GM18867 (cell line): ENCODE results near the gene GINS1.

Experiments
- ATAC-seq: cut with Tn5 transposase; IDR thresholded peaks from one replicate; pipeline ENCODE4 v1.9.1; 2021; ENCODE audit warnings: mild to moderate bottlenecking, moderate library complexity; ENCODE audit not compliant: unreplicated experiment

The GINS1 gene

GRCh38 chr20:25407311-25408169 is at the start of gene GINS1:
GINS1 (plus strand) TSS chr20:25407673; CDS start chr20:25407821, 148 bp downstream.
- ATAC-seq = peak; percentile 90

GRCh38 chr20:25360631-25361286 is 46.7 kb upstream of the GINS1 start:
- no peak for ATAC-seq

GRCh38 chr20:25361287-25361683 is 46.2 kb upstream of the GINS1 start:
- ATAC-seq = no peak

- ATAC-seq = no peak
Measured at GRCh38 chr20:25364180-25364788, 43.2 kb upstream of the GINS1 start.

GRCh38 chr20:25364879-25365699 is 42.4 kb upstream of the GINS1 start:
- no peak for ATAC-seq

- no peak for ATAC-seq
Measured at GRCh38 chr20:25368526-25368925, 38.9 kb upstream of the GINS1 start.

GRCh38 chr20:25368976-25369375 is 38.5 kb upstream of the GINS1 start:
- ATAC-seq = no peak

GRCh38 chr20:25369529-25369928 is 37.9 kb upstream of the GINS1 start:
- ATAC-seq = no peak

GRCh38 chr20:25369971-25370370 is 37.5 kb upstream of the GINS1 start:
- no peak for ATAC-seq

- no peak for ATAC-seq
Measured at GRCh38 chr20:25372584-25373336, 34.7 kb upstream of the GINS1 start.

- no peak for ATAC-seq
Measured at GRCh38 chr20:25374842-25375241, 32.6 kb upstream of the GINS1 start.

- no peak for ATAC-seq
Measured at GRCh38 chr20:25376236-25376635, 31.2 kb upstream of the GINS1 start.

GRCh38 chr20:25376886-25377285 is 30.6 kb upstream of the GINS1 start:
- no peak for ATAC-seq

- no peak for ATAC-seq
Measured at GRCh38 chr20:25378189-25378883, 29.1 kb upstream of the GINS1 start.

GRCh38 chr20:25378884-25379733 is 28.4 kb upstream of the GINS1 start:
- ATAC-seq = no peak

- no peak for ATAC-seq
Measured at GRCh38 chr20:25380945-25381614, 26.4 kb upstream of the GINS1 start.

GRCh38 chr20:25382704-25383370 is 24.6 kb upstream of the GINS1 start:
- ATAC-seq = no peak

GRCh38 chr20:25389401-25389857 is 18.0 kb upstream of the GINS1 start:
- no peak for ATAC-seq
